GM12878 (cell line): ENCODE measurements around the gene ZNF800. TPM values are rescaled to one million over a fixed set of nuclear protein-coding genes. Genes with fewer than 3 reads are reported as not detected.

Experiments
- ATAC-seq: fragments of 200-7000 bp; cut with Tn5 transposase; 3 replicates; pipeline ENCODE4 v1.9.1; 2020; ENCODE audit warnings: mild to moderate bottlenecking, moderate library complexity
- BruUV-seq: library from RNA; stranded (reverse); fragments of 400-500 nt; replicated peaks from 2 replicates; lab custom pipeline; 2021; lab: Mats Ljungman, UMichigan
- CTCF ChIA-PET: fragments of 300-600 bp; sonication (Branson Sonifier 250); formaldehyde crosslinking; extraction: SDS; loops from one replicate; lab custom pipeline; 2021; ENCODE audit warnings: inconsistent platforms; lab: Yijun Ruan, JAX
- POLR2A ChIA-PET: fragments of 350-600 bp; formaldehyde crosslinking; extraction: SDS; loops from one replicate; lab custom pipeline; 2021; ENCODE audit warnings: inconsistent platforms; lab: Charles Lee
- RAD21 ChIA-PET: fragments of 300-600 bp; sonication (Branson Sonifier 250); formaldehyde crosslinking; loops from one replicate; lab custom pipeline; 2023; ENCODE audit warnings: antibody characterized with exemption; ENCODE audit not compliant: unreplicated experiment; lab: Charles Lee
- SMC1A ChIA-PET: fragments of 300-600 bp; sonication (Branson Sonifier 250); formaldehyde crosslinking; loops from one replicate; lab custom pipeline; 2023; ENCODE audit not compliant: unreplicated experiment, uncharacterized antibody; lab: Charles Lee
- DNase-seq: peaks from one replicate; pipeline ENCODE4 v3.0.0-alpha.2; 2011; ENCODE audit warnings: low read depth, low spot score
- FAIRE-seq: peaks from 3 replicates; lab custom pipeline; 2011; peaks lifted over from hg19 to GRCh38; lab: Jason Lieb, UNC
- H2AFZ ChIP-seq: 2 replicates; pipeline ENCODE4 v1.6.0; 2011; ENCODE audit warnings: low read depth, low read length, control low read depth; ENCODE audit not compliant: control insufficient read depth
- H3K27ac ChIP-seq: 2 replicates; pipeline ENCODE4 v1.5.1; 2011; ENCODE audit warnings: control low read depth; ENCODE audit not compliant: control insufficient read depth, insufficient read depth
- H3K27me3 ChIP-seq, 2 experiments: replicated peaks in 1 of 2; 2 replicates each; pipeline versions ENCODE4 v1.6.0 to v1.6.1; 2011; ENCODE audit warnings: low read length in 1 of 2; ENCODE audit not compliant: control insufficient read depth in 2 of 2, insufficient read depth in 2 of 2
- H3K36me3 ChIP-seq, 2 experiments: 2 replicates each; pipeline ENCODE4 v1.5.1; 2011; ENCODE audit warnings: low read length in 1 of 2; ENCODE audit not compliant: control insufficient read depth in 2 of 2, insufficient read depth in 2 of 2
- H3K4me1 ChIP-seq: 2 replicates; pipeline ENCODE4 v1.6.1; 2011; ENCODE audit warnings: mild to moderate bottlenecking, low read length, moderate library complexity, mixed read lengths; ENCODE audit not compliant: control insufficient read depth, insufficient read depth
- H3K4me2 ChIP-seq: 2 replicates; pipeline ENCODE4 v1.6.0; 2011; ENCODE audit warnings: control low read depth; ENCODE audit not compliant: control insufficient read depth, insufficient read depth
- H3K4me3 ChIP-seq: fragments of 200-600 bp; sonication (generic); 2 replicates; pipeline ENCODE4 v1.5.1; 2016
- H3K79me2 ChIP-seq: 2 replicates; pipeline ENCODE4 v1.6.0; 2011; ENCODE audit warnings: low read length; ENCODE audit not compliant: control insufficient read depth, insufficient read depth
- H3K9ac ChIP-seq: 2 replicates; pipeline ENCODE4 v1.8.0; 2011; ENCODE audit warnings: low read length, control low read depth, mixed read lengths; ENCODE audit not compliant: control insufficient read depth, insufficient read depth
- H3K9me3 ChIP-seq: replicated peaks from 3 replicates; pipeline ENCODE4 v1.5.1; 2011; ENCODE audit warnings: mild to moderate bottlenecking, low read length; ENCODE audit not compliant: control insufficient read depth, insufficient read depth
- H4K20me1 ChIP-seq: 2 replicates; pipeline ENCODE4 v1.6.0; 2011; ENCODE audit not compliant: control insufficient read depth, insufficient read depth
- BCL11A ChIP-seq: IDR thresholded peaks from 2 replicates; pipeline ENCODE4 v1.6.1; 2011; ENCODE audit warnings: low read depth, low read length
- BMI1 ChIP-seq: fragments of 450-650 bp; IDR thresholded peaks from 2 replicates; pipeline ENCODE4 v1.6.1; 2016; ENCODE audit warnings: mild to moderate bottlenecking, moderate library complexity, borderline replicate concordance
- CBX3 ChIP-seq: fragments of 200-600 bp; sonication (generic); IDR thresholded peaks from 2 replicates; pipeline ENCODE4 v1.6.1; 2016; ENCODE audit warnings: low read depth, borderline replicate concordance
- CREB1 ChIP-seq: IDR thresholded peaks from 2 replicates; pipeline ENCODE4 v1.6.1; 2012; ENCODE audit warnings: low read depth, mild to moderate bottlenecking, inconsistent platforms
- CREM ChIP-seq: IDR thresholded peaks from 2 replicates; pipeline ENCODE4 v1.6.1; 2014; ENCODE audit warnings: antibody characterized with exemption, low read depth
- GABPA ChIP-seq: IDR thresholded peaks from 2 replicates; pipeline ENCODE4 v1.6.1; 2014; ENCODE audit warnings: antibody characterized with exemption, low read depth, mild to moderate bottlenecking, inconsistent platforms
- HDAC6 ChIP-seq: fragments of 200-600 bp; sonication (generic); IDR thresholded peaks from one replicate; pipeline ENCODE4 v1.8.0; 2017; ENCODE audit warnings: antibody characterized with exemption; ENCODE audit not compliant: unreplicated experiment
- NFYA ChIP-seq: IDR thresholded peaks from 2 replicates; pipeline ENCODE4 v1.6.1; 2011; ENCODE audit warnings: low read depth, mild to moderate bottlenecking, low read length, improper control_type of control experiment, borderline replicate concordance
- PML ChIP-seq: IDR thresholded peaks from 2 replicates; pipeline ENCODE4 v1.6.1; 2012; ENCODE audit warnings: low read length, inconsistent platforms
- RCOR1 ChIP-seq: conservative IDR thresholded peaks from 2 replicates; pipeline ENCODE4 v1.6.1; 2012; ENCODE audit warnings: low read depth, low read length, improper control_type of control experiment
- RELA ChIP-seq: fragments of 450-650 bp; IDR thresholded peaks from 2 replicates; pipeline ENCODE4 v1.8.0; 2014; ENCODE audit warnings: borderline replicate concordance; ENCODE audit not compliant: partially characterized antibody
- SIX5 ChIP-seq: IDR thresholded peaks from 2 replicates; pipeline ENCODE4 v1.6.1; 2011; ENCODE audit warnings: mild to moderate bottlenecking, low read depth, low read length, moderate library complexity; ENCODE audit not compliant: severe bottlenecking
- SMARCA5 ChIP-seq: fragments of 450-650 bp; IDR thresholded peaks from 2 replicates; pipeline ENCODE4 v1.6.1; 2017; ENCODE audit warnings: mild to moderate bottlenecking
- SREBF2 ChIP-seq: IDR thresholded peaks from 2 replicates; pipeline ENCODE4 v1.6.1; 2012; ENCODE audit warnings: mild to moderate bottlenecking, low read length
- STAT3 ChIP-seq: IDR thresholded peaks from 2 replicates; pipeline ENCODE4 v1.6.1; 2011; ENCODE audit warnings: low read depth, low read length, improper control_type of control experiment
- USF2 ChIP-seq: IDR thresholded peaks from 2 replicates; pipeline ENCODE4 v1.6.1; 2011; ENCODE audit warnings: low read depth, low read length, improper control_type of control experiment, borderline replicate concordance
- WRNIP1 ChIP-seq: IDR thresholded peaks from 2 replicates; pipeline ENCODE4 v1.6.1; 2011; ENCODE audit warnings: low read depth, low read length, improper control_type of control experiment, borderline replicate concordance
- ZNF687 ChIP-seq: fragments of 450-650 bp; IDR thresholded peaks from 2 replicates; pipeline ENCODE4 v1.6.1; 2017; ENCODE audit warnings: mild to moderate bottlenecking, moderate library complexity
- in situ Hi-C: fragments of 300-500 bp; cut with MboI; formaldehyde crosslinking; loops from 9 replicates; pipeline ENCODE4 v1.14.3; 2018; ENCODE audit warnings: mixed read lengths
- intact Hi-C: fragments of 100-400 bp; cut with micrococcal nuclease; formaldehyde crosslinking; loops from one replicate; pipeline ENCODE4 v1.14.2; 2022; ENCODE audit not compliant: unreplicated experiment
- polyA plus RNA-seq, 11 experiments: library from polyadenylated mRNA; depleted of rRNA in 4 of 11; unstranded in 6 of 11; stranded (reverse) in 5 of 11; fragments of >200 nt; fragmentation: Nextera tagmentation in 4 of 11; fragmentation: Illumina TruSeq in 1 of 11; extraction: Ambion mirVana in 4 of 11; extraction: Trizol in 1 of 11; gene quantifications; 1 replicate in 1 of 11; 2 replicates in 10 of 11; pipeline versions ENCODE4 v1.2.1 to v1.2.3, GENCODE V29; 2011 to 2016; ENCODE audit warnings: inconsistent platforms in 2 of 11, missing spikeins in 2 of 11, low read depth in 1 of 11
- total RNA-seq, 4 experiments: library from RNA; depleted of rRNA in 3 of 4; stranded (reverse); fragments of >200 nt in 3 of 4; fragmentation: Illumina TruSeq in 1 of 4; extraction: Trizol in 1 of 4; gene quantifications; 2 replicates each; pipeline versions ENCODE4 v1.2.1 to v1.2.3, GENCODE V29; 2013 to 2021

ZNF800 gene
- total and polyA plus RNA-seq, 10 of the 15 experiments (the other 5 are each of a cell fraction or from before 2014, with no cell fraction given) = 6.8 to 33.9 (median 23.8) TPM

DNA sequence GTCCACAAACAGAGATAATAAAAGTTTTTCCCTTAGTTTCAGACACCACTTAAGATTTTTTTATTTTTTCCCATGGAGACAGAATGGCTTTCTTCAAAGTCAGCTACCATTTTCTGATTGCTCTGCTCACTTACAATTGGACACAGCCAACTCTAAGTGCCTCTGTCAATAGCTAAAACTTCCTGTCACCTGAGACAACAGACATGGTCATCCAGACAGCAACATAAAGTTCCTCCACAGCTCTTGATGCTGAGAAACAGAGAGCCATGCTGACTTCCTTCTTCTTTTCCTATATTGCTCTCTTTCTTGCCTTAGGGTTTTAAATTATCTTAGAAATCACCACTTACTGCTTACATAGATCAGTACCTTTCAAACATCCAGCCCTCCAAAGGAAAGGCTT is 12.0 kb downstream of the ZNF800 start:
- Histone ChIP-seq H3K4me1 (peaks cover 3% of the 10 kb centered on the region; the same call in 1 of the 2 replicates), H4K20me1 (no peaks in the 10 kb centered on the region), H3K27me3 (no peaks in the 10 kb centered on the region), H3K9ac (no peak overlapping the region), H3K4me3 (no peak overlapping the region), H2AFZ (no peak overlapping the region), H3K9me3 (no peaks in the 10 kb centered on the region), H3K4me2 (no peak overlapping the region), H3K27ac (no peak overlapping the region), H3K36me3 (peaks cover 0 to 13% of the 10 kb centered on the region in 2 experiments; a peak in 1 of 4 replicates), H3K79me2 (peaks cover 62% of the 10 kb centered on the region)
- ChIA-PET CTCF (interaction anchor here (1.0 to 1.2 kb wide), 2 partner anchors 10 to 67 kb away, joined by 4 to 5 read pairs; no protein-coding TSS in a partner anchor), RAD21 (interaction anchor here (1.1 kb wide), 1 partner anchor 24 kb away, joined by 4 read pairs; no protein-coding TSS in a partner anchor), POLR2A (interaction anchor here (1.1 kb wide), 2 partner anchors 11 to 12 kb away, joined by 3 to 4 read pairs; partner anchors contain the start of gene ZNF800), SMC1A (interaction anchor here (0.9 kb wide), 1 partner anchor 9 kb away, joined by 3 read pairs; no protein-coding TSS in a partner anchor)
- no TSS peak for BruUV-seq
- DNase-seq (no peak), FAIRE-seq (no peak), ATAC-seq (peak; percentile 39)
- intact Hi-C loops (no loop called here), in situ Hi-C loops (no loop called here)
- no peak for TF ChIP-seq RELA
- TF ChIP-seq ZNF687 = no peak
- no peak for TF ChIP-seq BMI1
- TF ChIP-seq STAT3 = no peak
- TF ChIP-seq SREBF2 = no peak
- TF ChIP-seq WRNIP1 = no peak
- no peak for TF ChIP-seq CREM
- TF ChIP-seq SIX5 = no peak
- TF ChIP-seq SMARCA5 = no peak
- TF ChIP-seq PML = no peak
- TF ChIP-seq NFYA = no peak
- no peak for TF ChIP-seq CREB1
- TF ChIP-seq HDAC6 = no peak
- TF ChIP-seq USF2 = no peak
- no peak for TF ChIP-seq RCOR1
- TF ChIP-seq GABPA = no peak
- no peak for TF ChIP-seq BCL11A
- no peak for TF ChIP-seq CBX3
